ENCODE results near the gene CSPG4. TPM values are rescaled to one million over a fixed set of nuclear protein-coding genes. Genes with fewer than 3 reads are reported as not detected.

CSPG4 gene
- total and polyA plus RNA-seq, 2 of the 8 experiments (the other 6 are each of a cell fraction or from before 2014, with no cell fraction given): 1.4 to 3.0 TPM

DNA sequence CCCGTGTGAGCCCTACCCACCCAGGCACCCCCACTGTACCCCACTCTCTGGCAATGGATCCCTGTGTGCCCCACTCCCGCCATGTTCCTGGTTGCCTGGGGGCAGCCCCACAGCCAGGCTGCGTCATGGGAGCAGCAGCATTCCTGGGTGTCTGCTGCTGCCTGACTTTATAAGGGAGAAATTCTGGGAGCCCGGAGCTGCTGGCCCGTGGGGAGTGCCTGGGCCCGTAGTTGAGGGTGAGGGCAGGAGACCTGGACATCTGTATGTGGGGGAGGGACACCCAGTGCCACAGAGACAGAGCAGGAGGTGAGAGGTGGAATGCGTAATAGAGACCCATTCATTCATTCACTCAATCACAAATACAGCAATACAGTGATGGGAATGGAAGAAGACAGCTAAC is 15.1 kb downstream of the CSPG4 start (continued):
- TF ChIP-seq CBX5 (IDR thresholded peaks at IDR 0.05; ENCODE audit: low read depth, low read length): no peak
- TF ChIP-seq TBP (IDR thresholded peaks at IDR 0.05; ENCODE audit: low read depth, low read length): no peak

All from H1 (cell line).